GM23338 (cell line): ENCODE data around the gene NSF. TPM values are rescaled to one million over a fixed set of nuclear protein-coding genes. Genes with fewer than 3 reads are reported as not detected.

Experiments used
- ATAC-seq: fragments of 200-7000 bp; cut with Tn5 transposase; 3 replicates; pipeline ENCODE4 v1.9.1; 2020
- DNase-seq: peaks from one replicate; pipeline ENCODE4 v3.0.0-alpha.2; 2015; ENCODE audit warnings: low spot score
- H2AFZ ChIP-seq: fragments of 200-600 bp; sonication (generic); 2 replicates; pipeline ENCODE4 v1.8.0; 2016; ENCODE audit warnings: antibody characterized with exemption, mild to moderate bottlenecking, moderate library complexity
- H3F3A ChIP-seq: fragments of 200-600 bp; sonication (generic); replicated peaks from 2 replicates; pipeline ENCODE4 v1.8.0; 2017; ENCODE audit warnings: antibody characterized with exemption, mixed run types, low read depth
- H3K27ac ChIP-seq: fragments of 200-600 bp; sonication (generic); 2 replicates; pipeline ENCODE4 v1.6.1; 2016; ENCODE audit warnings: low read depth
- H3K27me3 ChIP-seq: fragments of 200-600 bp; sonication (generic); 2 replicates; pipeline ENCODE4 v1.8.0; 2016; ENCODE audit warnings: mild to moderate bottlenecking, mixed run types, moderate library complexity; ENCODE audit not compliant: insufficient read depth
- H3K36me3 ChIP-seq: fragments of 200-600 bp; sonication (generic); 2 replicates; pipeline ENCODE4 v1.8.0; 2016; ENCODE audit warnings: mild to moderate bottlenecking; ENCODE audit not compliant: insufficient read depth
- H3K4me1 ChIP-seq: fragments of 200-600 bp; sonication (generic); 2 replicates; pipeline ENCODE4 v1.8.0; 2016; ENCODE audit warnings: mild to moderate bottlenecking, moderate library complexity; ENCODE audit not compliant: insufficient read depth
- H3K4me2 ChIP-seq: fragments of 200-600 bp; sonication (generic); 2 replicates; pipeline ENCODE4 v1.7.1; 2017; ENCODE audit warnings: mixed run types
- H3K4me3 ChIP-seq: fragments of 200-600 bp; sonication (generic); 2 replicates; pipeline ENCODE4 v1.6.1; 2016; ENCODE audit warnings: mixed run types
- H3K79me2 ChIP-seq: fragments of 200-600 bp; sonication (generic); replicated peaks from 2 replicates; pipeline ENCODE4 v1.8.0; 2017; ENCODE audit warnings: mild to moderate bottlenecking; ENCODE audit not compliant: insufficient read depth
- H3K9me2 ChIP-seq: fragments of 200-600 bp; sonication (generic); 2 replicates; pipeline ENCODE4 v1.8.0; 2017; ENCODE audit not compliant: insufficient read depth
- H4K20me1 ChIP-seq: fragments of 200-600 bp; sonication (generic); replicated peaks from 2 replicates; pipeline ENCODE4 v1.8.0; 2017; ENCODE audit warnings: mild to moderate bottlenecking; ENCODE audit not compliant: insufficient read depth
- H3K27ac Mint-ChIP-seq: 2 replicates; pipeline ENCODE4 v1.8.0; 2020; ENCODE audit warnings: inconsistent platforms, mild to moderate bottlenecking, moderate library complexity, mixed read lengths
- H3K27me3 Mint-ChIP-seq: 3 replicates; pipeline ENCODE4 v1.8.0; 2022; ENCODE audit warnings: low read depth, mild to moderate bottlenecking, moderate library complexity, mixed read lengths, inconsistent platforms; ENCODE audit not compliant: insufficient read depth, poor library complexity
- H3K36me3 Mint-ChIP-seq: 3 replicates; pipeline ENCODE4 v1.8.0; 2021; ENCODE audit warnings: low read depth, mild to moderate bottlenecking, inconsistent platforms, moderate library complexity, mixed read lengths
- H3K4me1 Mint-ChIP-seq: 3 replicates; pipeline ENCODE4 v1.8.0; 2020; ENCODE audit warnings: mild to moderate bottlenecking, inconsistent platforms, mixed read lengths
- H3K4me3 Mint-ChIP-seq: 3 replicates; pipeline ENCODE4 v1.8.0; 2021; ENCODE audit warnings: moderate library complexity, mild to moderate bottlenecking, inconsistent platforms, mixed read lengths
- H3K9me3 Mint-ChIP-seq: 3 replicates; pipeline ENCODE4 v1.8.0; 2020; ENCODE audit warnings: moderate library complexity, mild to moderate bottlenecking, inconsistent platforms, mixed read lengths
- EZH2 ChIP-seq: fragments of 200-600 bp; sonication (generic); IDR thresholded peaks from one replicate; pipeline ENCODE4 v1.8.0; 2017; ENCODE audit warnings: antibody characterized with exemption, mild to moderate bottlenecking, low read depth; ENCODE audit not compliant: unreplicated experiment
- EZH2phosphoT487 ChIP-seq: fragments of 200-600 bp; sonication (generic); IDR thresholded peaks from one replicate; pipeline ENCODE4 v1.8.1; 2018; ENCODE audit warnings: antibody characterized with exemption; ENCODE audit not compliant: unreplicated experiment
- ZNF114 ChIP-seq: fragments of 250-450 bp; sonication (Bioruptor Pico); IDR thresholded peaks from 2 replicates; pipeline ENCODE4 v1.5.0; 2020; ENCODE audit warnings: mild to moderate bottlenecking, moderate library complexity
- ZNF331 ChIP-seq: fragments of 250-450 bp; sonication (Bioruptor Pico); IDR thresholded peaks from 2 replicates; pipeline ENCODE4 v1.5.0; 2020; ENCODE audit warnings: low read depth, mild to moderate bottlenecking, moderate library complexity
- polyA plus RNA-seq: library from polyadenylated mRNA; unstranded; fragments of >200 nt; fragmentation: Nextera tagmentation; extraction: Ambion mirVana; gene quantifications from 2 replicates; pipeline ENCODE4 v1.2.1, GENCODE V29; 2016
- total RNA-seq: library from RNA; depleted of rRNA; stranded (reverse); fragments of >200 nt; shearing (Covaris generic); gene quantifications from 2 replicates; pipeline ENCODE4 v1.2.3, GENCODE V29; 2014
- TF ChIP-seq, protein P1 (sequence below): fragments of 250-450 bp; sonication (Bioruptor Pico); IDR thresholded peaks from 2 replicates; pipeline ENCODE4 v1.5.0; 2020; ENCODE audit warnings: mild to moderate bottlenecking, moderate library complexity

NSF gene
- total and polyA plus RNA-seq, 2 experiments from 2014 or later: 12.5 to 26.5 TPM

- TF ChIP-seq, protein P1, sequence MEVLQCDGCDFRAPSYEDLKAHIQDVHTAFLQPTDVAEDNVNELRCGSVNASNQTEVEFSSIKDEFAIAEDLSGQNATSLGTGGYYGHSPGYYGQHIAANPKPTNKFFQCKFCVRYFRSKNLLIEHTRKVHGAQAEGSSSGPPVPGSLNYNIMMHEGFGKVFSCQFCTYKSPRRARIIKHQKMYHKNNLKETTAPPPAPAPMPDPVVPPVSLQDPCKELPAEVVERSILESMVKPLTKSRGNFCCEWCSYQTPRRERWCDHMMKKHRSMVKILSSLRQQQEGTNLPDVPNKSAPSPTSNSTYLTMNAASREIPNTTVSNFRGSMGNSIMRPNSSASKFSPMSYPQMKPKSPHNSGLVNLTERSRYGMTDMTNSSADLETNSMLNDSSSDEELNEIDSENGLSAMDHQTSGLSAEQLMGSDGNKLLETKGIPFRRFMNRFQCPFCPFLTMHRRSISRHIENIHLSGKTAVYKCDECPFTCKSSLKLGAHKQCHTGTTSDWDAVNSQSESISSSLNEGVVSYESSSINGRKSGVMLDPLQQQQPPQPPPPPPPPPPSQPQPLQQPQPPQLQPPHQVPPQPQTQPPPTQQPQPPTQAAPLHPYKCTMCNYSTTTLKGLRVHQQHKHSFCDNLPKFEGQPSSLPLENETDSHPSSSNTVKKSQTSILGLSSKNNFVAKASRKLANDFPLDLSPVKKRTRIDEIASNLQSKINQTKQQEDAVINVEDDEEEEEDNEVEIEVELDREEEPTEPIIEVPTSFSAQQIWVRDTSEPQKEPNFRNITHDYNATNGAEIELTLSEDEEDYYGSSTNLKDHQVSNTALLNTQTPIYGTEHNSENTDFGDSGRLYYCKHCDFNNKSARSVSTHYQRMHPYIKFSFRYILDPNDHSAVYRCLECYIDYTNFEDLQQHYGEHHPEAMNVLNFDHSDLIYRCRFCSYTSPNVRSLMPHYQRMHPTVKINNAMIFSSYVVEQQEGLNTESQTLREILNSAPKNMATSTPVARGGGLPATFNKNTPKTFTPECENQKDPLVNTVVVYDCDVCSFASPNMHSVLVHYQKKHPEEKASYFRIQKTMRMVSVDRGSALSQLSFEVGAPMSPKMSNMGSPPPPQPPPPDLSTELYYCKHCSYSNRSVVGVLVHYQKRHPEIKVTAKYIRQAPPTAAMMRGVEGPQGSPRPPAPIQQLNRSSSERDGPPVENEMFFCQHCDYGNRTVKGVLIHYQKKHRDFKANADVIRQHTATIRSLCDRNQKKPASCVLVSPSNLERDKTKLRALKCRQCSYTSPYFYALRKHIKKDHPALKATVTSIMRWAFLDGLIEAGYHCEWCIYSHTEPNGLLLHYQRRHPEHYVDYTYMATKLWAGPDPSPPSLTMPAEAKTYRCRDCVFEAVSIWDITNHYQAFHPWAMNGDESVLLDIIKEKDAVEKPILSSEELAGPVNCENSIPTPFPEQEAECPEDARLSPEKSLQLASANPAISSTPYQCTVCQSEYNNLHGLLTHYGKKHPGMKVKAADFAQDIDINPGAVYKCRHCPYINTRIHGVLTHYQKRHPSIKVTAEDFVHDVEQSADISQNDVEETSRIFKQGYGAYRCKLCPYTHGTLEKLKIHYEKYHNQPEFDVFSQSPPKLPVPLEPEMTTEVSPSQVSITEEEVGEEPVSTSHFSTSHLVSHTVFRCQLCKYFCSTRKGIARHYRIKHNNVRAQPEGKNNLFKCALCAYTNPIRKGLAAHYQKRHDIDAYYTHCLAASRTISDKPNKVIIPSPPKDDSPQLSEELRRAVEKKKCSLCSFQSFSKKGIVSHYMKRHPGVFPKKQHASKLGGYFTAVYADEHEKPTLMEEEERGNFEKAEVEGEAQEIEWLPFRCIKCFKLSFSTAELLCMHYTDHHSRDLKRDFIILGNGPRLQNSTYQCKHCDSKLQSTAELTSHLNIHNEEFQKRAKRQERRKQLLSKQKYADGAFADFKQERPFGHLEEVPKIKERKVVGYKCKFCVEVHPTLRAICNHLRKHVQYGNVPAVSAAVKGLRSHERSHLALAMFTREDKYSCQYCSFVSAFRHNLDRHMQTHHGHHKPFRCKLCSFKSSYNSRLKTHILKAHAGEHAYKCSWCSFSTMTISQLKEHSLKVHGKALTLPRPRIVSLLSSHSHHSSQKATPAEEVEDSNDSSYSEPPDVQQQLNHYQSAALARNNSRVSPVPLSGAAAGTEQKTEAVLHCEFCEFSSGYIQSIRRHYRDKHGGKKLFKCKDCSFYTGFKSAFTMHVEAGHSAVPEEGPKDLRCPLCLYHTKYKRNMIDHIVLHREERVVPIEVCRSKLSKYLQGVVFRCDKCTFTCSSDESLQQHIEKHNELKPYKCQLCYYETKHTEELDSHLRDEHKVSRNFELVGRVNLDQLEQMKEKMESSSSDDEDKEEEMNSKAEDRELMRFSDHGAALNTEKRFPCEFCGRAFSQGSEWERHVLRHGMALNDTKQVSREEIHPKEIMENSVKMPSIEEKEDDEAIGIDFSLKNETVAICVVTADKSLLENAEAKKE (CRISPR knock-in tag): no peak
- no peak for TF ChIP-seq EZH2phosphoT487
These were observed 195.2 kb downstream of the NSF start (continued) for GRCh38 chr17:46785696-46786095.

DNA sequence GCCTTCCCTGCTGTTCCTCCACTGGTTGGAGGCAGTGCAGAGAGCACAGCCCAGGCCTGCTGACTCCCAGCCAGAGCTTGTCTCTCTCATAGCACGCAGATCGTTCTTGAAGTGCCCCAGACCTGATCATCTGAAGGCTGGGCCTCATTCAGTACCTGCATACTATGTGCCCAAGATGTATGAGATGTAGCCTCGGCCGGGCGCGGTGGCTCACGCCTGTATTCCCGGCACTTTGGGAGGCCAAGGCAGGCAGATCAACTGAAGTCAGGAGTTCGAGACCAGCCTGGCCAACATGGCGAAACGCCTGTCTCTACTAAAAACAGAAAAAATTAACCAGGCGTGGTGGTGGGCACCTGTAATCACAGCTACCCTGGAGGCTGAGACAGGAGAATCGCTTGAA lies 197.0 kb downstream of the NSF start:
- Histone ChIP-seq H3K4me2 (no peak overlapping the region), H3K9me2 (no peaks in the 10 kb centered on the region), H3K36me3 (no peaks in the 10 kb centered on the region), H3K4me1 (no peaks in the 10 kb centered on the region), H3K4me3 (no peak overlapping the region), H3K79me2 (no peaks in the 10 kb centered on the region), H2AFZ (no peak overlapping the region), H4K20me1 (no peaks in the 10 kb centered on the region), H3F3A (0 out of 2 replicates have a peak, but pooled peaks cover 4% of the 10 kb centered on the region), H3K27me3 (peaks cover 32% of the 10 kb centered on the region), H3K27ac (no peak overlapping the region)
- H3K27me3 Mint-ChIP-seq: peaks cover 37% of the 10 kb centered on the region
- H3K4me1 Mint-ChIP-seq: peaks cover 13% of the 10 kb centered on the region
- H3K4me3 Mint-ChIP-seq: no peak overlapping the region
- ATAC-seq (no peak), DNase-seq (no peak)
- H3K36me3 Mint-ChIP-seq: peaks cover 4% of the 10 kb centered on the region; the same call in 2 of the 3 replicates
- H3K27ac Mint-ChIP-seq: no peak overlapping the region
- peaks cover 10% of the 10 kb centered on the region; the same call in 2 of the 3 replicates for H3K9me3 Mint-ChIP-seq
- no peak for TF ChIP-seq ZNF114 (CRISPR knock-in tag)
- TF ChIP-seq, protein P1 (CRISPR knock-in tag): no peak
- no peak for TF ChIP-seq ZNF331 (CRISPR knock-in tag)
- no peak for TF ChIP-seq EZH2
- no peak for TF ChIP-seq EZH2phosphoT487
